DND-41 (cell line): ENCODE results near the gene KANTR.

Experiments used
- ATAC-seq: fragments of 200-7000 bp; cut with Tn5 transposase; 3 replicates; pipeline ENCODE4 v1.9.1; 2021; ENCODE audit warnings: low read depth; ENCODE audit not compliant: insufficient read depth
- DNase-seq: peaks from one replicate; pipeline ENCODE4 v3.0.0-alpha.2; 2020
- H2AFZ ChIP-seq: 2 replicates; pipeline ENCODE4 v1.6.0; 2012; ENCODE audit warnings: low read depth, low read length
- H3K27ac ChIP-seq: 2 replicates; pipeline ENCODE4 v1.5.1; 2012; ENCODE audit warnings: low read length, inconsistent platforms
- H3K27me3 ChIP-seq: fragments of 200-600 bp; sonication (generic); 2 replicates; pipeline ENCODE4 v1.6.0; 2012; ENCODE audit warnings: low read length, mild to moderate bottlenecking, inconsistent platforms; ENCODE audit not compliant: insufficient read depth, poor library complexity
- H3K36me3 ChIP-seq: 2 replicates; pipeline ENCODE4 v1.5.1; 2012; ENCODE audit warnings: low read length, inconsistent platforms; ENCODE audit not compliant: insufficient read depth
- H3K4me1 ChIP-seq: 2 replicates; pipeline ENCODE4 v1.5.1; 2012; ENCODE audit warnings: mild to moderate bottlenecking, low read length; ENCODE audit not compliant: insufficient read depth
- H3K4me2 ChIP-seq: 2 replicates; pipeline ENCODE4 v1.6.0; 2012; ENCODE audit warnings: mild to moderate bottlenecking, moderate library complexity, low read length, inconsistent platforms; ENCODE audit not compliant: insufficient read depth
- H3K4me3 ChIP-seq, 2 experiments: fragments of 200-600 bp in 1 of 2; shearing (Covaris generic) in 1 of 2; 2 replicates each; pipeline ENCODE4 v1.5.1; 2012 to 2016; ENCODE audit warnings: inconsistent platforms in 2 of 2, low read length in 2 of 2, mild to moderate bottlenecking in 2 of 2, low read depth in 1 of 2, moderate library complexity in 1 of 2
- H3K79me2 ChIP-seq: 2 replicates; pipeline ENCODE4 v1.6.0; 2012; ENCODE audit warnings: low read length, inconsistent platforms; ENCODE audit not compliant: insufficient read depth
- H3K9ac ChIP-seq: 2 replicates; pipeline ENCODE4 v1.6.0; 2012; ENCODE audit warnings: low read depth, mild to moderate bottlenecking, inconsistent platforms, low read length, moderate library complexity
- H3K9me3 ChIP-seq: 2 replicates; pipeline ENCODE4 v1.5.1; 2012; ENCODE audit warnings: low read length, moderate library complexity, mild to moderate bottlenecking, inconsistent platforms; ENCODE audit not compliant: insufficient read depth, severe bottlenecking
- H4K20me1 ChIP-seq: 2 replicates; pipeline ENCODE4 v1.6.0; 2012; ENCODE audit warnings: low read length; ENCODE audit not compliant: insufficient read depth
- CTCF ChIP-seq: IDR thresholded peaks from 2 replicates; pipeline ENCODE4 v1.5.1; 2012; ENCODE audit warnings: borderline replicate concordance, low read length, moderate library complexity, mild to moderate bottlenecking; ENCODE audit not compliant: poor library complexity, severe bottlenecking; ENCODE audit errors: extremely low read depth
- EZH2 ChIP-seq: IDR thresholded peaks from 3 replicates; pipeline ENCODE4 v1.6.1; 2012; ENCODE audit warnings: borderline replicate concordance, low read depth, mild to moderate bottlenecking, moderate library complexity, low read length, inconsistent platforms; ENCODE audit not compliant: severe bottlenecking

KANTR gene

GRCh38 chrX:53116101-53116500 lies 22.2 kb downstream of the KANTR start:
- no peak for ATAC-seq
- no peak overlapping the region for H3K9ac ChIP-seq
- H3K27ac ChIP-seq: no peak overlapping the region
- H3K4me3 ChIP-seq: no peak overlapping the region
- H3K36me3 ChIP-seq: peaks cover 11% of the 10 kb centered on the region
- no peaks in the 10 kb centered on the region for H3K27me3 ChIP-seq
- H3K4me2 ChIP-seq: no peak overlapping the region
- H3K4me1 ChIP-seq: no peaks in the 10 kb centered on the region
- peaks cover 25% of the 10 kb centered on the region; the same call in 1 of the 2 replicates for H3K79me2 ChIP-seq
- TF ChIP-seq EZH2: no peak
- TF ChIP-seq CTCF: no peak
- DNase-seq: no peak
- no peak overlapping the region for H2AFZ ChIP-seq
- H4K20me1 ChIP-seq: 0 out of 2 replicates have a peak, but pooled peaks cover 7% of the 10 kb centered on the region
- no peaks in the 10 kb centered on the region for H3K9me3 ChIP-seq

- TF ChIP-seq CTCF: no peak
- DNase-seq: no peak
- no peak overlapping the region for H3K27ac ChIP-seq
These were observed 28.1 kb downstream of the KANTR start for GRCh38 chrX:53122013-53122412.

GRCh38 chrX:53125506-53125905 lies 31.6 kb downstream of the KANTR start:
- Histone ChIP-seq H3K79me2 (peaks cover 28% of the 10 kb centered on the region), H3K36me3 (no peaks in the 10 kb centered on the region), H2AFZ (no peak overlapping the region), H3K27ac (no peak overlapping the region), H3K4me1 (no peaks in the 10 kb centered on the region), H3K4me3 (no peak overlapping the region), H4K20me1 (no peaks in the 10 kb centered on the region), H3K27me3 (no peaks in the 10 kb centered on the region), H3K4me2 (no peak overlapping the region), H3K9ac (no peak overlapping the region), H3K9me3 (no peaks in the 10 kb centered on the region)
- no peak for TF ChIP-seq CTCF
- no peak for TF ChIP-seq EZH2
- DNase-seq (no peak), ATAC-seq (no peak)

More at GRCh38 chrX:53122013-53122412, 28.1 kb downstream of the KANTR start:
- Histone ChIP-seq H3K9ac (no peak overlapping the region), H3K27me3 (no peaks in the 10 kb centered on the region), H3K9me3 (no peaks in the 10 kb centered on the region), H3K4me1 (no peaks in the 10 kb centered on the region), H3K36me3 (no peaks in the 10 kb centered on the region), H3K4me3 (no peak overlapping the region), H3K79me2 (peaks cover 29% of the 10 kb centered on the region), H2AFZ (no peak overlapping the region), H4K20me1 (no peaks in the 10 kb centered on the region), H3K4me2 (no peak overlapping the region)
- no peak for ATAC-seq

- H3K4me1 ChIP-seq: no peaks in the 10 kb centered on the region
- TF ChIP-seq EZH2 (no peak), CTCF (no peak)
- no peaks in the 10 kb centered on the region for H3K9me3 ChIP-seq
- H3K27ac ChIP-seq: no peak overlapping the region
- no peaks in the 10 kb centered on the region for H4K20me1 ChIP-seq
- H2AFZ ChIP-seq: no peak overlapping the region
- H3K4me2 ChIP-seq: no peak overlapping the region
- DNase-seq (no peak), ATAC-seq (no peak)
- H3K27me3 ChIP-seq: no peaks in the 10 kb centered on the region
- H3K4me3 ChIP-seq: no peak overlapping the region
- H3K9ac ChIP-seq: no peak overlapping the region
- peaks cover 6% of the 10 kb centered on the region; the same call in 1 of the 2 replicates for H3K36me3 ChIP-seq
- peaks cover 28% of the 10 kb centered on the region for H3K79me2 ChIP-seq
These were observed 32.4 kb downstream of the KANTR start for GRCh38 chrX:53126377-53126776.
